Spleen (tissue), 13 donors: ENCODE results near the gene BANF2. TPM values are rescaled to one million over a fixed set of nuclear protein-coding genes. Genes with fewer than 3 reads are reported as not detected.

Experiments
- DNase-seq: peaks from one replicate; pipeline ENCODE4 v3.0.0-alpha.2; 2020
- H3K27ac ChIP-seq, 8 donors: fragments of 200-600 bp; sonication (generic) in 7 of 8; 1 replicate in 4 of 8; 2 replicates in 4 of 8; pipeline versions ENCODE4 v1.5.0 to v1.8.0; 2016 to 2021; ENCODE audit warnings: inconsistent platforms in 4 of 8, mild to moderate bottlenecking in 4 of 8, moderate library complexity in 1 of 8
- H3K27me3 ChIP-seq, 7 donors: fragments of 200-600 bp; sonication (generic) in 6 of 7; replicated peaks in 1 of 7; 1 replicate in 4 of 7; 2 replicates in 3 of 7; pipeline versions ENCODE4 v1.5.0 to v1.8.0; 2016 to 2021; ENCODE audit warnings: inconsistent platforms in 3 of 7, mild to moderate bottlenecking in 1 of 7
- H3K36me3 ChIP-seq, 6 donors: fragments of 200-600 bp; sonication (generic) in 5 of 6; 1 replicate in 4 of 6; 2 replicates in 2 of 6; pipeline versions ENCODE4 v1.5.0 to v1.8.0; 2016 to 2021; ENCODE audit warnings: inconsistent platforms in 2 of 6
- H3K4me1 ChIP-seq, 6 donors: fragments of 200-600 bp; sonication (generic) in 5 of 6; 1 replicate in 3 of 6; 2 replicates in 3 of 6; pipeline versions ENCODE4 v1.5.0 to v1.8.0; 2016 to 2021; ENCODE audit warnings: inconsistent platforms in 3 of 6
- H3K4me3 ChIP-seq, 8 donors: fragments of 200-600 bp; sonication (generic) in 7 of 8; 1 replicate in 4 of 8; 2 replicates in 4 of 8; pipeline versions ENCODE4 v1.5.0 to v1.8.0; 2016 to 2021; ENCODE audit warnings: inconsistent platforms in 4 of 8, mild to moderate bottlenecking in 4 of 8, moderate library complexity in 2 of 8
- H3K9me3 ChIP-seq, 8 donors: fragments of 200-600 bp; sonication (generic) in 7 of 8; 1 replicate in 4 of 8; 2 replicates in 4 of 8; pipeline versions ENCODE4 v1.5.0 to v1.8.0; 2016 to 2021; ENCODE audit warnings: inconsistent platforms in 4 of 8
- POLR2A ChIP-seq, 3 donors: fragments of 450-650 bp; IDR thresholded peaks; one replicate each; pipeline ENCODE4 v1.5.1; 2017; ENCODE audit warnings: antibody characterized with exemption in 3 of 3, mild to moderate bottlenecking in 1 of 3
- POLR2AphosphoS5 ChIP-seq, 3 donors: sonication (generic); formaldehyde crosslinking; IDR thresholded peaks; one replicate each; pipeline ENCODE4 v1.5.1; 2017; ENCODE audit warnings: antibody characterized with exemption in 3 of 3
- WGBS, 5 donors: extraction: QIAGEN DNeasy Blood & Tissue Kit in 3 of 5; methylation state at CpG; one replicate each; pipeline versions ENCODE4 v1.1.5 to v1.1.7; 2013 to 2018; 5-methylcytosine and 5-hydroxymethylcytosine counted together
- intact Hi-C: fragments of 100-400 bp; cut with DNase I; formaldehyde crosslinking; loops from one replicate; pipeline ENCODE4 v1.15.0; 2023; ENCODE audit warnings: low total_unique reads
- long read RNA-seq, 2 donors: transcript quantifications; one replicate each; lab custom pipeline, GENCODE V29; 2026
- polyA plus RNA-seq, 3 donors: library from polyadenylated mRNA; stranded (reverse); fragments of 200-250 nt; gene quantifications; one replicate each; pipeline ENCODE4 v1.2.1, GENCODE V29; 2013
- total RNA-seq, 7 donors: library from RNA; depleted of rRNA in 3 of 7; stranded (reverse); fragments of >200 nt in 3 of 7; fragmentation: NEBNext Ultra II Directional in 4 of 7; extraction: Animal tissue kit (Norgen Biotek cat#: 25700) in 4 of 7; gene quantifications; one replicate each; pipeline versions ENCODE4 v1.1.0 to v1.2.1, GENCODE V29; 2016 to 2021
- TF ChIP-seq, protein P1 (sequence below), 11 experiments: fragments of 200-600 bp in 7 of 11; fragments of 450-650 bp in 4 of 11; sonication (generic) in 4 of 11; IDR thresholded peaks in 8 of 11; conservative IDR thresholded peaks in 3 of 11; 1 replicate in 7 of 11; 2 replicates in 4 of 11; pipeline versions ENCODE4 v1.4.0 to v1.8.0; 2016 to 2021; ENCODE audit warnings: antibody characterized with exemption in 11 of 11, inconsistent platforms in 4 of 11, mild to moderate bottlenecking in 1 of 11
- donor health status: healthy with polysubstance abuse.
- donor health status: DM: no; HTN: no; CAD: no; lungs with moderate emphysema.
- donor health status: DM: no; HTN: no; CAD: no.
- donor health status: Bipolar disorder and iron deficiency.
- donor health status: healthy.
- donor health status: DM: no; HTN: no; CAD: no.
- donor health status: DM: yes; HTN: yes; CAD: no.

BANF2 gene
- not detected for total RNA-seq
- polyA plus RNA-seq: not detected
- long read RNA-seq, donor 1: 0 reads
- long read RNA-seq, donor 2: 0 reads

DNA sequence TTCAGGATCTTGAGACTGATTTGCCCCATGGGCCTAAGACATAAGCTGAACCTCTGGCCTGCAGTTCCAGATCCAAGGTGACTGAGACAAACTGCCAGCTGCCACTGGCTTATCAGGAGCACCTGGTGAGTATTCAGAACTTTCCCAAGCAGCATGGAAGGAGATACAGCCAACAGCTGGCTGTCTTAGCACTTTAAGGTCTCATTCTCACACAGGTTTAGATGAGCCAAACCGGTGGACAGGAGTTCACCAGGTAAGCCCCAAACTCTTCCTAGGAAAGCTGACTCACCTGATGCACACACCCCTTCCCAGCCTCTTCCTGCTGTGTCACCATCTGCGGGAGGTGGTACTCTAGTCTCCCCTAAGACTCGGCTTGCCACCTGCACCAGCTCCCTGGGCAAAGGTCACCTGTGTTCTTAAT is at the start of gene BANF2:
BANF2 (plus strand) TSS at position 36 of the 421 bp plus-strand sequence. CDS start 25,060 bp downstream, outside the sequence.
- no peak within 1 kb of the TSS for H3K27ac ChIP-seq
- no peaks in the 10 kb centered on the region for H3K4me1 ChIP-seq
- TF ChIP-seq POLR2A (IDR thresholded peaks at IDR 0.05) (no peak), POLR2AphosphoS5 (IDR thresholded peaks at IDR 0.05) (no peak)
- TF ChIP-seq, protein P1, sequence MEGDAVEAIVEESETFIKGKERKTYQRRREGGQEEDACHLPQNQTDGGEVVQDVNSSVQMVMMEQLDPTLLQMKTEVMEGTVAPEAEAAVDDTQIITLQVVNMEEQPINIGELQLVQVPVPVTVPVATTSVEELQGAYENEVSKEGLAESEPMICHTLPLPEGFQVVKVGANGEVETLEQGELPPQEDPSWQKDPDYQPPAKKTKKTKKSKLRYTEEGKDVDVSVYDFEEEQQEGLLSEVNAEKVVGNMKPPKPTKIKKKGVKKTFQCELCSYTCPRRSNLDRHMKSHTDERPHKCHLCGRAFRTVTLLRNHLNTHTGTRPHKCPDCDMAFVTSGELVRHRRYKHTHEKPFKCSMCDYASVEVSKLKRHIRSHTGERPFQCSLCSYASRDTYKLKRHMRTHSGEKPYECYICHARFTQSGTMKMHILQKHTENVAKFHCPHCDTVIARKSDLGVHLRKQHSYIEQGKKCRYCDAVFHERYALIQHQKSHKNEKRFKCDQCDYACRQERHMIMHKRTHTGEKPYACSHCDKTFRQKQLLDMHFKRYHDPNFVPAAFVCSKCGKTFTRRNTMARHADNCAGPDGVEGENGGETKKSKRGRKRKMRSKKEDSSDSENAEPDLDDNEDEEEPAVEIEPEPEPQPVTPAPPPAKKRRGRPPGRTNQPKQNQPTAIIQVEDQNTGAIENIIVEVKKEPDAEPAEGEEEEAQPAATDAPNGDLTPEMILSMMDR (IDR thresholded peaks at IDR 0.05 in 8 of 11, conservative IDR thresholded peaks at IDR 0.05 in 3 of 11): no peak
- WGBS, 5 donors: 59 to 89% (median 62%) methylated on average over 3 of the region's 3 CpGs
- no peak within 1 kb of the TSS for H3K4me3 ChIP-seq
- intact Hi-C loops: no loop called here
- H3K27me3 ChIP-seq: no peaks in the 10 kb centered on the region
- DNase-seq: no peak
- peaks cover 0 to 12% (median 4%) of the 10 kb centered on the region in 8 donors for H3K9me3 ChIP-seq
- H3K36me3 ChIP-seq: no peaks in the 10 kb centered on the region

- no peaks in the 10 kb centered on the region for H3K9me3 ChIP-seq
- H3K36me3 ChIP-seq: peaks cover 0 to 29% (median under 1%) of the 10 kb centered on the region in 6 donors
- TF ChIP-seq, protein P1 (IDR thresholded peaks at IDR 0.05 in 8 of 11, conservative IDR thresholded peaks at IDR 0.05 in 3 of 11): no peak
- TF ChIP-seq POLR2AphosphoS5 (IDR thresholded peaks at IDR 0.05): peak in 2 of 3 donors; percentile 29 to 54
- WGBS, 5 donors: 45 to 58% (median 52%) methylated on average over 11 to 12 of the region's 12 CpGs
- peaks cover 36 to 75% (median 59%) of the 10 kb centered on the region in 6 donors for H3K4me1 ChIP-seq
- no peaks in the 10 kb centered on the region for H3K27me3 ChIP-seq
- H3K27ac ChIP-seq: peak overlapping the region in 4 of 8 donors; percentile 3 to 69 (median 50)
- peak; percentile 74 for DNase-seq
- no peak overlapping the region for H3K4me3 ChIP-seq
- intact Hi-C loops: no loop called here
Observed at GRCh38 chr20:17650301-17651128, 49.3 kb upstream of the BANF2 start.

DNA sequence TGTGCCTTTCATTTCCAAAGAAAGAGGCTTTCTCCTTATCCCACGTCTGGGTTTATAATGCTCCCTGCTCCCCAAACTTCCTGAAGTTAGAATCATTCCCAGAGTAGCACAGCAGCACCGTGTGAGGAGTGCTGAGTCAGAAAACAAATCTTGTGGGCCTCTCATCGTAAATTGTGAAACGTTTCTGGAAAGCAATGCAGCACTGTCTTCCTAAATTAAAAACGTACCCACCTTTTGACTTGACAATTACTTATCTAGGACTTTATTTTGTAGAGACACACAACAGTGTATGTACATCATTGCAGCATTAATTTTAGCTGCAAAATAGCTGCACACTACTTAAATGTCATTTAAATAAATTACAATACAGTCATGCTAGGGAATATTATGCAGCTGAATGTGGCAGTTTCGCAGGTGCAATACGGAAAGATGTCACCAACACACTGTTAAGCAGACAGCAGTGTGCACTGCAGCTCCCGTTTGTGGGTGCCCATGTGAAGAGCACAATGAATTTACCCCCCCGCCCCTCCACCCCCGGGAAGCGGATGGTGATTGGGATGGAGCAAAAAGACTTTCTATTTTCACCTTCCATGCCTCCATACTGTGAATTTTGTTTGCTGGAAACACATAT is 48.5 kb upstream of the BANF2 start:
- 48 to 62% (median 55%) methylated on average over 11 of the region's 11 CpGs for WGBS, 5 donors
- DNase-seq: peak; percentile 21
- H3K4me1 ChIP-seq: peaks cover 36 to 71% (median 55%) of the 10 kb centered on the region in 6 donors
- no peak overlapping the region for H3K4me3 ChIP-seq
- no peaks in the 10 kb centered on the region for H3K27me3 ChIP-seq
- H3K9me3 ChIP-seq: no peaks in the 10 kb centered on the region
- intact Hi-C loops: no loop called here
- H3K36me3 ChIP-seq: peaks cover 0 to 36% (median 6%) of the 10 kb centered on the region in 6 donors
- peak overlapping the region in 3 of 8 donors; percentile 36 to 69 (median 64) for H3K27ac ChIP-seq
- no peak for TF ChIP-seq POLR2A (IDR thresholded peaks at IDR 0.05)
- no peak for TF ChIP-seq POLR2AphosphoS5 (IDR thresholded peaks at IDR 0.05)
- TF ChIP-seq, protein P1 (IDR thresholded peaks at IDR 0.05 in 8 of 11, conservative IDR thresholded peaks at IDR 0.05 in 3 of 11): no peak
